ES-I3 (cell line): ENCODE data around the gene NAPA.
A peak's percentile ranks its signal among the peaks of the same experiment; 100 is the strongest.

Experiments
- H3K36me3 ChIP-seq: 2 replicates; pipeline ENCODE4 v1.6.1; 2013; ENCODE audit warnings: mild to moderate bottlenecking, low read length, control low read depth, moderate library complexity; ENCODE audit not compliant: insufficient read depth
- H3K4me1 ChIP-seq: 2 replicates; pipeline ENCODE4 v1.6.1; 2013; ENCODE audit warnings: mild to moderate bottlenecking, control low read depth, low read length; ENCODE audit not compliant: insufficient read depth
- H3K9ac ChIP-seq: 2 replicates; pipeline ENCODE4 v1.6.1; 2013; ENCODE audit warnings: low read depth, mild to moderate bottlenecking, low read length, moderate library complexity
- H3K9me3 ChIP-seq: 2 replicates; pipeline ENCODE4 v1.6.1; 2013; ENCODE audit warnings: mild to moderate bottlenecking, low read length, moderate library complexity; ENCODE audit not compliant: control insufficient read depth, insufficient read depth

Gene NAPA

DNA sequence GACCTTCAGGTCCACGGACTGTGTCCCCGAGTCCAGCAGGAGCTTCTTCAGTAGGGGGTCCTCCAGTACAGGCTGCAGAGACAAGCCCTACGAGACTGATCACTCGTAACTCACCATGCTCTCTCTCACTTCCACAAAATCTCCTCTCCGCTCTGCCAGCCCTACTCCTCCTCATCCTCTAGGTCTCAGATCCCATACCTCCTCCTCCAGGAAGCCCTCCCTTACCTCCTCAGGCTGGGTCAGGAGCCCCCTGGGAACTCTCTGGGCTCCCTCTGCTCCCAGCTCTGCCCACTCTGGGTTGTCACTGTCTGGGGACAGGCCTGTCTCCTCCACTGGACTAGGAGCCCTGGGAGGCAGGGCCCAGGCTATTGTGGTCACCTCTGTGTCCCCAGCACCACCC is 23.9 kb upstream of the NAPA start:
- no peak overlapping the region for H3K9ac ChIP-seq
- no peaks in the 10 kb centered on the region for H3K36me3 ChIP-seq
- H3K4me1 ChIP-seq = no peaks in the 10 kb centered on the region; the same call in 1 of the 2 replicates
- peaks cover 5% of the 10 kb centered on the region for H3K9me3 ChIP-seq

- Histone ChIP-seq H3K36me3 (no peaks in the 10 kb centered on the region), H3K9me3 (peaks cover 5% of the 10 kb centered on the region), H3K9ac (no peak overlapping the region), H3K4me1 (no peaks in the 10 kb centered on the region; the same call in 1 of the 2 replicates)
These were observed 22.6 kb upstream of the NAPA start for GRCh38 chr19:47537493-47537892.

GRCh38 chr19:47534628-47535027 is 19.8 kb upstream of the NAPA start:
- peaks cover 5% of the 10 kb centered on the region for H3K9me3 ChIP-seq
- no peaks in the 10 kb centered on the region for H3K36me3 ChIP-seq
- no peak overlapping the region for H3K9ac ChIP-seq
- H3K4me1 ChIP-seq = no peaks in the 10 kb centered on the region

DNA sequence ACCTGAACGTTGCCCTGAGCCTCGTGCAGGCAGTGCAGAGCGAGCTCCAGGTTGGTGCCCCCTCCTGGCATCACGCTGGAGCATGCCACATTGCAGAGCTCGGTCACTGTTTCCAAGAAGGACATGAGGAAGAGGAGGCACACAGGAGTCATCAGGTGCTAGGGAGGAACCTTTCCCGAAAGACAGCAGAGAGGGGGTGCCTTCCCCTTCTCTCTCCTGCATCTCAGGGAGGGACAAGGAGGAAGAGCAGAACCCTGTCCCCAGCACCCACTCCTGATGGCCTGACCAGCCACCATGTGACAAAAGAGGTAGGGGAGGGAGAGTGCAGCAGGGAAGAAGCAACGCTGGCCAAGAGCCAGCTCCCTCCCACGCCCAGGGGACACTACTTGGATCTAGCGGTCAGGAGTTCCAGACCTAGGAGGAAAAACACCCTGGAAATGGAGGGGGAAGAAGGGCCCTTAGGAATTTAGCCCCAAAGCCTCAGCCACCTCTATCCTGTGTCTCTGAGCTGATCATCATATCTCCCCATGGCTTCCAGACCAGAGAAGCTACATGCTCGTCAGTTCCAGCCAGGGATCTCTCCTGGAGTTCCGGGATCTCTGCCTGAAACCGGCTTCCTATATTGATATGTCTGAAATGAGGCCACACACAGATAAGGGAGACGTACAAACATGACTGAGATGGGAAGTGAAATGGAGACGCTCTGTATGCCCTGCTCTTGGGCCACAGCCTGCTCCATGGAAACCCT is 17.0 kb upstream of the NAPA start:
- Histone ChIP-seq H3K4me1 (no peaks in the 10 kb centered on the region), H3K9me3 (peaks cover 5% of the 10 kb centered on the region), H3K9ac (no peak overlapping the region), H3K36me3 (no peaks in the 10 kb centered on the region)

DNA sequence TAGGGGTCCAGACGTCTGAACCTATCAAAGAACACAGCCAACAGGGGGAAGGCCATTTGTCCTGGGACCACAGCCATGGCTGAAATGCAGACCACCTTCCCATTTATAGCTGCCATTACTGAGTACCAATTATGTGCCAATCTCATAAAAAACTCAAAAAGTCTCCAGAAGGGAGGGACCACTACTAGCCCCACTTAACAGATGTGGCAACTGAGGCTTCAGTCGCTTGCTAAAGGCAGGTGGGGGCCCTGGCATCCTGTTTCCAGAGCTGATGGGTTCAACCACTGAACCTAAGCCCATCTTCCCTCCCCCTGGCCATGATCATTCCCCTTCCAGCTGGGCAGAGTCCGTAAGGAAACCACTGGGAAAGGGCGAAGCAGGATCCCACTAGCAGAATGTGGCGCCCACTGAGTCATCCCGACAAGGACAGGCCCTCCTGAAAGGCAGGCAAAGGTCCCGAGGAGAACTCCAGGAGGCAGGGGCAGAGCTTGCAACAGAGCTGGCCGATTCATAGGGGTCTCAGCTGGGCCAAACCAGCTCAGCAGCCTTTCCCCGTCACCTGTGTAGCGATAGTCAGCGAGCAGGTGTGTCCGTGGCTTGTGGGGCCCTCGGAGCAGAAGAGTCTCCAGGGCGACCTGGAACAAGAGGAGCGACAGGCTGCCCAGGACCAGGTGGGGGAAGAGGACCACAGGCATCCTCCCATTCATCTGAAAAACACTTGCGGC is 14.3 kb upstream of the NAPA start:
- Histone ChIP-seq H3K9ac (no peak overlapping the region), H3K9me3 (no peaks in the 10 kb centered on the region), H3K36me3 (no peaks in the 10 kb centered on the region), H3K4me1 (no peaks in the 10 kb centered on the region)

GRCh38 chr19:47526798-47527197 is 11.9 kb upstream of the NAPA start:
- Histone ChIP-seq H3K4me1 (peaks cover 2% of the 10 kb centered on the region; the same call in 1 of the 2 replicates), H3K9me3 (no peaks in the 10 kb centered on the region), H3K9ac (no peak overlapping the region), H3K36me3 (no peaks in the 10 kb centered on the region)

DNA sequence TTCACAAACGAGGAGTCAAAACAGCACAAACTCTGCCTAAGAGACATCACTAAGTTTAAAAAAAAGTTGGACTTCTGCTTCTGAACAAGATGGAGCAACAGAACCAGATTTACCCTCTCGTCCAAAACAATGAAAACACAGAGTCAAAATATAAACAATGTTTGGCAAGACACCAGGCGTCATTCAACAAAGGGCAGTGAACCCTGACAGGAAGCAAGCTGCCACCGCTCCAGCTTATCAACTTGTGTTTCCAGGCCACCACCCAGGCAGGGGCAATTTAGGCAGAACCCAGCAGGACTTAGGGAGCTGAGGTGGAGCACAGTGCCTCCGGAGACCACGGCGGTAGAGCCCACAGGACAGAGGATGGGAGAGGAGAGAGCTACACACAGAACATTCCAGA is 8.6 kb upstream of the NAPA start:
- H3K9me3 ChIP-seq = no peaks in the 10 kb centered on the region
- no peaks in the 10 kb centered on the region for H3K36me3 ChIP-seq
- no peak overlapping the region for H3K9ac ChIP-seq
- H3K4me1 ChIP-seq = peaks cover 21% of the 10 kb centered on the region; the same call in 1 of the 2 replicates

DNA sequence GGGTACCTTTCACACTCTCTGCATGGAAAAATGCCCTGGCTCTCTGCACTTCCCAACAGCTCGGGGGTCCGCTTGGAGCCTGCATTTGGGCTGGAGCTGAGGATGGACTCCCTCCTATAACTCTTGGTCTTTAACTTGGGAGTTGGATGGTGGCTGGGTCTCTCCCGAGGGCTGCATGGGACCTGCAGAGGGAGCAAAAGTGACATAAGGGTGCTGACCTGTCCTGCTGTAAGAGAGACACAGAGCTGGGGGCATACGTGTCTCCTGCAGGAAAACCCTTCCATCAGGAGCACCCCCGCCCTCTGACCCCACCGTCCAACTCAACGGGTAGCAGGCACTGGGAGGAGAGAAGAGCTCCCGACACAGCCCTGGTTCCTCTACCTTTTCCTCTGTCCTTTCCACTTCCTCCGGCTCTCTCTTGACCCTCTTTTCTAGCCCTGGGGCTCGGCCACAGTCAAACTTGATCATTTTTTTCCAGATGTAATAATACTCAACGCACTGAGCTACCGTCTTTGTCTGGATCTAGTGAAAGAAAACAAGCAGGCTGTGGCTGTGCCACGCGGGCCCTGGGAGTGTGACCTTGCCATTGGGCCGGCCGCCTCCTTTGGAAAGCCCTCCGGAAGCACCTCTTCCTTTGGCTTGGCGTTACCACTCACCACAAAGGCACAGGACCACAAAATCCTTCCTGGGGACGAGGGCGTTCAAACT is 6.8 kb upstream of the NAPA start:
- H3K9me3 ChIP-seq = no peaks in the 10 kb centered on the region
- H3K4me1 ChIP-seq = peaks cover 21% of the 10 kb centered on the region; the same call in 1 of the 2 replicates

DNA sequence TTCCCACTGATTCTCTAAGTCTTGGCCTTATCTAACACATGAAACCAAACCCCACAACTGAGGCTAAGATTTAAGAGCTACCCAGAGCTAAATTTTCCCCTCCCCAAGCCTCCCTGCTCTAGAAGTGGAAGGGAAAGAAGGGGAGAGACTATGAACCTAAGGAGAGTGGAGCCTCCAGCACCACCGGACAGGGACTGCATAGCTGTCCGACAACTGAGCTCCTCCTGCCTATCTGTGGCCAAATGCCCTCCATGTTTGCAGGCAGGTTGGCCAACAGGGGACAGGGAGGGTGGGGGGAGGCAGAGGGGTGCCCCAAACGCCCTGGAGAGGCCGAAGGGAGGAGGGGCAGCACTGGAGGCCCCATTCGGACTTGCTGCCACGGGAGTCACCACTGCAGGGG is 6.0 kb upstream of the NAPA start:
- Histone ChIP-seq H3K36me3 (no peaks in the 10 kb centered on the region), H3K4me1 (peaks cover 21% of the 10 kb centered on the region; the same call in 1 of the 2 replicates), H3K9ac (no peak overlapping the region), H3K9me3 (no peaks in the 10 kb centered on the region)

More for the DNA sequence above, 6.8 kb upstream of the NAPA start:
- no peak overlapping the region for H3K9ac ChIP-seq
- H3K36me3 ChIP-seq = no peaks in the 10 kb centered on the region

GRCh38 chr19:47520343-47520806 is 5.5 kb upstream of the NAPA start:
- Histone ChIP-seq H3K9ac (no peak overlapping the region), H3K36me3 (no peaks in the 10 kb centered on the region), H3K4me1 (peaks cover 21% of the 10 kb centered on the region; the same call in 1 of the 2 replicates), H3K9me3 (no peaks in the 10 kb centered on the region)

DNA sequence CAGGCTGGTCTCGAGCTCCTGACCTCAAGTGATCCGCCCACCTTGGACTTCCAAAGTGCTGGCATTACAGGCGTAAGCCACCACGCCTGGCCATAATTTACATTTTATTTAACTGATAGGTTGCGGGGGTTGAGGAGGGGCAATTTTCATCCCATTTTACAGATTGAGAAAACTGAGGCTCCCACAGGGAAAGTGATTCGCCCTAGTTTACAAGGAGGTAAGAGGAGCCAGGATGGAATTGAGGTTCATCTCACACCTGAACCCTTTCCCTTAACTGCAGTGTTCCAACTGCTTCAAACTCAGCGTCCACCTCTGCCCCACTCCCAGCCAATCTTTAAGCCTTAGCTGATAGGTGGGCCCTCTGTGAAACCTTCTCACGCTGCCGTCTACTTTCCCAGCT is 4.0 kb upstream of the NAPA start:
- Histone ChIP-seq H3K4me1 (peaks cover 21% of the 10 kb centered on the region; the same call in 1 of the 2 replicates), H3K9ac (no peak overlapping the region)

GRCh38 chr19:47518139-47518538 is 3.3 kb upstream of the NAPA start:
- Histone ChIP-seq H3K9ac (no peak overlapping the region), H3K4me1 (peaks cover 26% of the 10 kb centered on the region), H3K36me3 (no peaks in the 10 kb centered on the region)

More for the DNA sequence above, 4.0 kb upstream of the NAPA start:
- Histone ChIP-seq H3K9me3 (no peaks in the 10 kb centered on the region), H3K36me3 (no peaks in the 10 kb centered on the region)

DNA sequence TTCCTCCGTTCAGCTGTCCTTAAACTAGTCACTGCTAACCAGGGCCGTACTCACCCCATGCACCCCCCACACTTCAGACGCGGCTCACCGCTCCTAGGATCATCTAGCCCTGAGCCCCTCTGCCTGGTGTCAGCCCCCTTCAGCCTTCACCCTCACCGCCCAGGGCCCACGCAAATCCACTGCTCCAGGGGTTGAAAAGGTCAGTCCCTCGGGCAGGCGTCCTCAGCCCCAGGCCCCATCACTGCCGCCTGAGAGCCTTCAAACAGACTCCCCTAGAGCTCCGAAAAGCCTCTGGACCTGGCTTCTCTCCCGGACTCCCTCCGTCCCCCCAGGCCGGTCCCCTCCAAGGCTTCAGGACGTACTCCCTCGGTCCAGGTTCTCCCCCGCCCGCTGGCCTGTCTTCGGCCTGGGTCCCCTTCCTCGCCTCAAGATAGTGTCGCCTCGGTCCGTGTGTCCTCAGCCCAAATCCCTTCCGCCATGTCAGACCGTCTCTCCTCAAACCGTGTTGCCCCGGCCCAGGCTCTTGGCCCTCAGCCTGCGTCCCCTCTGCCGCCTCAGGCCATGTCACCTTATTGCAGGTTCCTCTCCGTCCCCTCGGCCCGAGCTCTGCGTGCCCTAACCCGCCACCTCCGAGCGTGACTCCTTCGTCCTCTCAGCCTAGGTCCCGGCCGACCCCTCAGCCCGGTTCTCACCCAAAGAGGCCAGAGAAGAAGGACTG is 553 bp downstream of the NAPA start:
- Histone ChIP-seq H3K9ac (peak overlapping the region; percentile 89), H3K36me3 (no peaks in the 10 kb centered on the region), H3K9me3 (no peaks in the 10 kb centered on the region), H3K4me1 (peaks cover 5% of the 10 kb centered on the region; the same call in 1 of the 2 replicates)

More at GRCh38 chr19:47518139-47518538, 3.3 kb upstream of the NAPA start:
- H3K9me3 ChIP-seq = no peaks in the 10 kb centered on the region

GRCh38 chr19:47512948-47513319 is 1.9 kb downstream of the NAPA start:
- Histone ChIP-seq H3K36me3 (no peaks in the 10 kb centered on the region), H3K9me3 (no peaks in the 10 kb centered on the region), H3K4me1 (peaks cover 5% of the 10 kb centered on the region; the same call in 1 of the 2 replicates), H3K9ac (no peak overlapping the region; the same call in 1 of the 2 replicates)
